ENCODE measurements around the gene ELL2.

The ELL2 gene

DNA sequence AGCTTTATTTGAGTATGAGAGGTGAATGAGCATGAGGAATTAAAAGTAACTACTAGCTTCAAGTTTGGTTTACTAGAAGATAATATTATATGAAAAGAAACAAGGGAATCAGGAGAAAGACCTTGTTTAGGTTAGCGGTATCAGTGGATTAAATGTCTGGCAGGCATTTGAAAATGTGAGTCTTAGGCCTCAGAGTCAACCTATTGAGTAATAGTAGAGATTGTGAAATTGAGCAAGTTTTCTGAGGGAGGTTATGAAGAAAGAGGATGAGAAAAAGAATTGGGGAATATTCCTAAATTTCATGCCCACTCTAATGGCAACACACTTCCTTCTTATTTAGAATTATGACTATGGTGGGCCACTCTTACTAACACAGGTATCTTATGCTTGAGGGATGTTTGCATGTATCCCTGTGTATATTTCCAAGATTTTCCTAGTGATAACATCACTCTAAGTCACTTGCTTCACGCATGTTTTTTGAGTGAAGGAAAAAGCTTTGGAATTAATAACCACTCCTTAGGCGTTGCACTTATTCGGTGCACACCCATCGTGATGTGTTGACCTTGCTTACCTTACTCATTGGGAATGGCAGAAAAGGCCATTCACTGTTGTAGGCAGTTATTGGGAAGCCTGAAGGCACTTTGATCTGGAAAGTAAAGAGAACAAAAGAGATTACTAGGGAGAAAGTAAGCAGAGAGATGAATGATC, 8.2 kb upstream of the ELL2 start:
- TF ChIP-seq, protein P1, sequence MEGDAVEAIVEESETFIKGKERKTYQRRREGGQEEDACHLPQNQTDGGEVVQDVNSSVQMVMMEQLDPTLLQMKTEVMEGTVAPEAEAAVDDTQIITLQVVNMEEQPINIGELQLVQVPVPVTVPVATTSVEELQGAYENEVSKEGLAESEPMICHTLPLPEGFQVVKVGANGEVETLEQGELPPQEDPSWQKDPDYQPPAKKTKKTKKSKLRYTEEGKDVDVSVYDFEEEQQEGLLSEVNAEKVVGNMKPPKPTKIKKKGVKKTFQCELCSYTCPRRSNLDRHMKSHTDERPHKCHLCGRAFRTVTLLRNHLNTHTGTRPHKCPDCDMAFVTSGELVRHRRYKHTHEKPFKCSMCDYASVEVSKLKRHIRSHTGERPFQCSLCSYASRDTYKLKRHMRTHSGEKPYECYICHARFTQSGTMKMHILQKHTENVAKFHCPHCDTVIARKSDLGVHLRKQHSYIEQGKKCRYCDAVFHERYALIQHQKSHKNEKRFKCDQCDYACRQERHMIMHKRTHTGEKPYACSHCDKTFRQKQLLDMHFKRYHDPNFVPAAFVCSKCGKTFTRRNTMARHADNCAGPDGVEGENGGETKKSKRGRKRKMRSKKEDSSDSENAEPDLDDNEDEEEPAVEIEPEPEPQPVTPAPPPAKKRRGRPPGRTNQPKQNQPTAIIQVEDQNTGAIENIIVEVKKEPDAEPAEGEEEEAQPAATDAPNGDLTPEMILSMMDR (IDR thresholded peaks at IDR 0.05; ENCODE audit: insufficient read depth, missing control alignments): no peak
- no peak for DNase-seq (ENCODE audit: insufficient read length, low spot score)
- FAIRE-seq: no peak

DNA sequence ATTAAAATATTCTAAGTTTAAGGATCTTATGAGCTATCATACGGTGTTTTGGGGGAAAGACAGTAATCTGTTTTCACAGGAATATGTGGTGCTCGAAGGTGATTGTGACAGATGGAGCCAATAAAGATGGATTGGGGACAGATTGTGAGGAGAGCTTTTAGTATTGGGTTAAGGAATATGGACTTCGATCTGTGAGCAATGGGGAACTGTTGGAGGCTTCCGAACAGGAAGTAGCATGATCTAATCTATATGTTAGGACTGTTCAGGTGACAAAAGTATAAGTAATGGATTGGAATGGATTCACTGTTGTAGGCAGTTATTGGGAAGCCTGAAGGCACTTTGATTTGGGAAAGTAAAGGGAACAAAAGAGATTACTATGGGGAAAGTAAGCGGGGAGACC, 7.4 kb upstream of the ELL2 start:
- DNase-seq (ENCODE audit: insufficient read length, low spot score) (no peak), FAIRE-seq (no peak)
- TF ChIP-seq, protein P1 (IDR thresholded peaks at IDR 0.05; ENCODE audit: insufficient read depth, missing control alignments): no peak

DNA sequence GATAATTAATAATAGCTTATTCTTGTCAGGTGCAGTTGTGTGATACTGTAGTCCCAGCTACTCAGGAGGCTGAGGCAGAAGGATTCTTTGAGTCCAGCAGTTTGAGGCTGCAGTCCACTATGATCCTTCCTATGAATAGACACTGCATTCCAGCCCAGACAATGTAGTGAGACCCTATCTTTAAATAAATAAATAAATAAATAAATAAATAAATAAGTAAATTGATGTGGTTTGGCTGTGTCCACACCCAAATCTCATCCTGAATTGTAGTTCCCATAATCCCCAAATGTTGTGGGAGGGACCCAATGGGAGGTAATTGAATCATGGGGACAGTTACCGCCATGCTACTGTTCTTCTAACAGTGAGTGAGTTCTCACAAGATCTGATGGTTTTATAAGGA, 5.6 kb upstream of the ELL2 start:
- FAIRE-seq: no peak
- TF ChIP-seq, protein P1 (IDR thresholded peaks at IDR 0.05; ENCODE audit: insufficient read depth, missing control alignments): no peak
- DNase-seq (ENCODE audit: insufficient read length, low spot score): no peak

DNA sequence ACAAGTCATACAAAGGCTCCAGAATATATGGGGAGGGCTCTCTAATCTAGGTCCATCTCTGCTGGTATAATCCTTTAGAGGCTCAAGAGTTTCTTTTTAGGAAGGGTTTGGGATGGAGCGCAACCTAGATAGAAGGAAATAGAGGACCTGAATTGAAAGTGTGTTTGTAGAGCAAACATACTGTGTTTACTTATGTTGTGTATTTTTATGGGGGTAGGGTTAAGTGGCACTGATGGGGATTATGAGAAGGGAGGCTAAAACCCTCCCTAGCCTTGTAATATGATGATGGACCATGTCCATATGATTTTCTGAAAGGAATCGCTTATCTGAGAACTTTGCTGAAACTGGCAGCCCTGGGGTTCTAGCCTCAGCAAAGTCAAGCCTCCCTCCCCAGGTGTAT, 4.4 kb upstream of the ELL2 start:
- FAIRE-seq (no peak), DNase-seq (ENCODE audit: insufficient read length, low spot score) (no peak)

DNA sequence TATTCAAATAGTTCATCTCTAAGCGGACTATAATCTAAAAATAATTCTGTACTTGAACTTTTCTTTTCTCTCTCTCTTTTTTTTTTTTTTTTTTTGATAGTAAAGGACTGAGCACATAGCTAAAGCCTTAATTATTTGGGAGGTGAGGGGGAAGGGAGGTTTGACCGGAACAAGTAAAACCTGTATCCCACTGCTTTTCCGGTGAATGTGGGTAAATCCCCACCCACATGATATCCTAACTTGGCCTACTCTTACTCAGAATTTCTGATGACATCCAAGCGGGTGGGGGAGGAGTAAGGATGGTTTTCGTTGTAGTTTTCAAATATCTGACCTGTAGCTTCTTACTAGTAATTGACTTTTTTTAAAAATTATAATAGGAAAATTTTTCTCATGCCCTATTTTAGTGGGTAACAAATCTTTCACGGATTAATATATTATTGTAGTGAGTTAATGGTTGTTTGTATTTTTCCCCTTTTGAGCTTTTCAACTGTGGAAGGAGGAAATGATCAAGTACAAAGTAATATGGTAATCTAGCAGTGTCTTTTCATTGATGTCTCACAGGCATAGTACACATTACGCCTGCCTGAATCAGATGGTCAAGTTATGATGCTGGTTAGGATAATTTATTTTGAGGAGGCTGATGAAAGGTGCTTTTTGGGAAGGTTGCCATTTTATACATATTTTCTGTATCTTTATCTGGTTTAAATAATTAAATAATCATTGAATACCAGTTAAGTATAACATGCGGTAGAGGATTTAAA, 2.2 kb upstream of the ELL2 start:
- DNase-seq (ENCODE audit: insufficient read length, low spot score) (no peak), FAIRE-seq (no peak)
- TF ChIP-seq, protein P1 (IDR thresholded peaks at IDR 0.05; ENCODE audit: insufficient read depth, missing control alignments): no peak

More for the DNA sequence above, 4.4 kb upstream of the ELL2 start:
- TF ChIP-seq, protein P1 (IDR thresholded peaks at IDR 0.05; ENCODE audit: insufficient read depth, missing control alignments): no peak

DNA sequence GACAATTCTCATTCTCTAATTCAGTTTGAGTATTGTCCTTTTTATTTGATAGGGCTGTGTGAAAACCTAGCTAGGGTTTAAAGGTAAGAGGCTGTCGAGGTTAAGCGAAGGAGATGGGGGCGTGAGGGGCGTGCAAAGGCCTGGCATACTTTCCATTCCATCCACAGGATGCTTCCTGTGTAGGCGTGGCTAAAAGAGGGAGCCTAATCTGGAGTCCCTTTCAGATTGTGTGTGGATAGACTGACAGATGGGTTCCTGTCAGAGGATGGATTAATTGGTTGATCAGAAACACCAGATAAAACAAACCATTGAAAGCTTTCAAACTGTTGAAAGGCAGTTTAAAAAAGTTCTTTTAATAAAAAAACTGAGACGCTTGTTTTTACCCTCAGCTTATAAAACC, 1.1 kb upstream of the ELL2 start:
- TF ChIP-seq, protein P1 (IDR thresholded peaks at IDR 0.05; ENCODE audit: insufficient read depth, missing control alignments): no peak
- DNase-seq (ENCODE audit: insufficient read length, low spot score) (no peak), FAIRE-seq (no peak)

DNA sequence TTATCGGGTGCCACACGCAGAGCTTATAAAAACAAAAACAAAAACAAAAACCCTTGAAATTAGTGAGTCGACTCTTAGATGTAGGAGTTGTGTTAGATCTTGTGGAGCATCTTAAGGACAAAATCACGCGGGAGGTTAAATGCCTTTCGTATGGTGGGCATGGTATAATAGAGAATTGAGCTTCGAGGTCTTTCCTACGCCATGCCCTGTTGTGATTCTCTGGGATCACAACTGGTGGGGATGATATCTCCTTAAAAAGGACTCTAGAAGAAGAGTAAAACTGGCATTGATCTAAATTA, 773 bp upstream of the ELL2 start:
- FAIRE-seq: no peak
- TF ChIP-seq, protein P1 (IDR thresholded peaks at IDR 0.05; ENCODE audit: insufficient read depth, missing control alignments): no peak
- DNase-seq (ENCODE audit: insufficient read length, low spot score): no peak
